SU-DHL-6 (cell line): ENCODE results near the gene FAM78B.

Source experiments
- CTCF ChIP-seq: fragments of 200-600 bp; sonication (generic); IDR thresholded peaks from one replicate; pipeline ENCODE4 v1.5.1; 2017; ENCODE audit warnings: antibody characterized with exemption, mild to moderate bottlenecking, low read length, moderate library complexity; ENCODE audit not compliant: insufficient read depth, poor library complexity, severe bottlenecking
- EZH2phosphoT487 ChIP-seq: fragments of 200-600 bp; sonication (generic), shearing (Covaris generic); conservative IDR thresholded peaks from 2 replicates; pipeline ENCODE4 v1.6.1; 2018; ENCODE audit warnings: mild to moderate bottlenecking, antibody characterized with exemption, low read length, moderate library complexity, mixed read lengths

DNA sequence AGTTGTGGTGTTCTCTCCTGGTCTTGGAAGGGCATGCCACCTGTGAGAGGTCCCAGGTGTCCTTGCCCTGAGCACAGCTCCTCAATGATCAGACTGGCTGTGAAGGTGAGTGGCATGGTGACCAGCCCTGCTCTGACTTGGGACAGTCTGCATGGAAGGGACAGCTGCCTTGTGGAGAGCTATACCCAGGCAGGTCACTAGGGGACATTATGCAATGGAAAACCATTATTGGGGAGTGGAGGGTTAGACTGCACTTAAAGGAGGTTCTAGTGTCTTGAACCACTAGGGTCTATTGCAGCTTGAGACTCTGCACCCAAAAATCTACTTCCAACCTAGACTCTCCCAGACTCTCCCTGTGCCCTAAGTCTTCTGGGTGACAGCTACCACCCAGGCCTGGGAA is 24.8 kb downstream of the FAM78B start:
- TF ChIP-seq CTCF (no peak), EZH2phosphoT487 (no peak)
